ENCODE results near the gene TTC22. TPM values are rescaled to one million over a fixed set of nuclear protein-coding genes. Genes with fewer than 3 reads are reported as not detected.

The TTC22 gene
- polyA plus RNA-seq, 3 donors: 5.6 to 9.2 (median 6.3) TPM

GRCh38 chr1:54796902-54797301 lies 4.2 kb downstream of the TTC22 start:
- DNase-seq (ENCODE audit: extremely low read depth in 1 of 11, low read depth in 9 of 11, low spot score in 4 of 11): no peak

- no peak for DNase-seq (ENCODE audit: extremely low read depth in 1 of 11, low read depth in 9 of 11, low spot score in 4 of 11)
Measured at GRCh38 chr1:54795841-54796468, 5.2 kb downstream of the TTC22 start.

- DNase-seq (ENCODE audit: extremely low read depth in 1 of 11, low read depth in 9 of 11, low spot score in 4 of 11): no peak
Measured at GRCh38 chr1:54795356-54795665, 5.8 kb downstream of the TTC22 start.

- DNase-seq (ENCODE audit: extremely low read depth in 1 of 11, low read depth in 9 of 11, low spot score in 4 of 11): no peak
Measured at GRCh38 chr1:54794451-54795355, 6.4 kb downstream of the TTC22 start.

- peak; percentile 59 to 88 (median 75) for DNase-seq (ENCODE audit: extremely low read depth in 1 of 11, low read depth in 9 of 11, low spot score in 4 of 11)
Measured at GRCh38 chr1:54792686-54793282, 8.3 kb downstream of the TTC22 start.

GRCh38 chr1:54791880-54792522 lies 9.1 kb downstream of the TTC22 start:
- no peak for DNase-seq (ENCODE audit: extremely low read depth in 1 of 11, low read depth in 9 of 11, low spot score in 4 of 11)

GRCh38 chr1:54788459-54788858 lies 12.7 kb downstream of the TTC22 start:
- DNase-seq (ENCODE audit: extremely low read depth in 1 of 11, low read depth in 9 of 11, low spot score in 4 of 11): no peak

- no peak for DNase-seq (ENCODE audit: extremely low read depth in 1 of 11, low read depth in 9 of 11, low spot score in 4 of 11)
Measured at GRCh38 chr1:54787604-54788003, 13.5 kb downstream of the TTC22 start.

GRCh38 chr1:54786778-54787177 lies 14.3 kb downstream of the TTC22 start:
- DNase-seq (ENCODE audit: extremely low read depth in 1 of 11, low read depth in 9 of 11, low spot score in 4 of 11): no peak

- no peak for DNase-seq (ENCODE audit: extremely low read depth in 1 of 11, low read depth in 9 of 11, low spot score in 4 of 11)
Measured at GRCh38 chr1:54784066-54784465, 17.1 kb downstream of the TTC22 start.

GRCh38 chr1:54782588-54782987 lies 18.5 kb downstream of the TTC22 start:
- DNase-seq (ENCODE audit: extremely low read depth in 1 of 11, low read depth in 9 of 11, low spot score in 4 of 11): no peak

- no peak for DNase-seq (ENCODE audit: extremely low read depth in 1 of 11, low read depth in 9 of 11, low spot score in 4 of 11)
Measured at GRCh38 chr1:54782156-54782555, 19.0 kb downstream of the TTC22 start.

GRCh38 chr1:54781023-54781723 lies 19.9 kb downstream of the TTC22 start:
- DNase-seq (ENCODE audit: extremely low read depth in 1 of 11, low read depth in 9 of 11, low spot score in 4 of 11): no peak

- no peak for DNase-seq (ENCODE audit: extremely low read depth in 1 of 11, low read depth in 9 of 11, low spot score in 4 of 11)
Measured at GRCh38 chr1:54777431-54777830, 23.7 kb downstream of the TTC22 start.

GRCh38 chr1:54777011-54777410 lies 24.1 kb downstream of the TTC22 start:
- DNase-seq (ENCODE audit: extremely low read depth in 1 of 11, low read depth in 9 of 11, low spot score in 4 of 11): no peak

GRCh38 chr1:54775828-54776721 lies 25.0 kb downstream of the TTC22 start:
- peak in 1 of 11 donors; percentile 38 for DNase-seq (ENCODE audit: extremely low read depth in 1 of 11, low read depth in 9 of 11, low spot score in 4 of 11)

- no peak for DNase-seq (ENCODE audit: extremely low read depth in 1 of 11, low read depth in 9 of 11, low spot score in 4 of 11)
Measured at GRCh38 chr1:54774820-54775498, 26.2 kb downstream of the TTC22 start.

- DNase-seq (ENCODE audit: extremely low read depth in 1 of 11, low read depth in 9 of 11, low spot score in 4 of 11): no peak
Measured at GRCh38 chr1:54772951-54773350, 28.2 kb downstream of the TTC22 start.
